GM23338 (cell line): Measurements from ENCODE around the gene HNRNPR. TPM values are rescaled to one million over a fixed set of nuclear protein-coding genes. Genes with fewer than 3 reads are reported as not detected.

Experiments used
- ATAC-seq: fragments of 200-7000 bp; cut with Tn5 transposase; 3 replicates; pipeline ENCODE4 v1.9.1; 2020
- DNase-seq: peaks from one replicate; pipeline ENCODE4 v3.0.0-alpha.2; 2015; ENCODE audit warnings: low spot score
- H2AFZ ChIP-seq: fragments of 200-600 bp; sonication (generic); 2 replicates; pipeline ENCODE4 v1.8.0; 2016; ENCODE audit warnings: antibody characterized with exemption, mild to moderate bottlenecking, moderate library complexity
- H3F3A ChIP-seq: fragments of 200-600 bp; sonication (generic); replicated peaks from 2 replicates; pipeline ENCODE4 v1.8.0; 2017; ENCODE audit warnings: antibody characterized with exemption, mixed run types, low read depth
- H3K27ac ChIP-seq: fragments of 200-600 bp; sonication (generic); 2 replicates; pipeline ENCODE4 v1.6.1; 2016; ENCODE audit warnings: low read depth
- H3K27me3 ChIP-seq: fragments of 200-600 bp; sonication (generic); 2 replicates; pipeline ENCODE4 v1.8.0; 2016; ENCODE audit warnings: mild to moderate bottlenecking, mixed run types, moderate library complexity; ENCODE audit not compliant: insufficient read depth
- H3K36me3 ChIP-seq: fragments of 200-600 bp; sonication (generic); 2 replicates; pipeline ENCODE4 v1.8.0; 2016; ENCODE audit warnings: mild to moderate bottlenecking; ENCODE audit not compliant: insufficient read depth
- H3K4me1 ChIP-seq: fragments of 200-600 bp; sonication (generic); 2 replicates; pipeline ENCODE4 v1.8.0; 2016; ENCODE audit warnings: mild to moderate bottlenecking, moderate library complexity; ENCODE audit not compliant: insufficient read depth
- H3K4me2 ChIP-seq: fragments of 200-600 bp; sonication (generic); 2 replicates; pipeline ENCODE4 v1.7.1; 2017; ENCODE audit warnings: mixed run types
- H3K4me3 ChIP-seq: fragments of 200-600 bp; sonication (generic); 2 replicates; pipeline ENCODE4 v1.6.1; 2016; ENCODE audit warnings: mixed run types
- H3K79me2 ChIP-seq: fragments of 200-600 bp; sonication (generic); replicated peaks from 2 replicates; pipeline ENCODE4 v1.8.0; 2017; ENCODE audit warnings: mild to moderate bottlenecking; ENCODE audit not compliant: insufficient read depth
- H3K9me2 ChIP-seq: fragments of 200-600 bp; sonication (generic); 2 replicates; pipeline ENCODE4 v1.8.0; 2017; ENCODE audit not compliant: insufficient read depth
- H4K20me1 ChIP-seq: fragments of 200-600 bp; sonication (generic); replicated peaks from 2 replicates; pipeline ENCODE4 v1.8.0; 2017; ENCODE audit warnings: mild to moderate bottlenecking; ENCODE audit not compliant: insufficient read depth
- H3K27ac Mint-ChIP-seq: 2 replicates; pipeline ENCODE4 v1.8.0; 2020; ENCODE audit warnings: inconsistent platforms, mild to moderate bottlenecking, moderate library complexity, mixed read lengths
- H3K27me3 Mint-ChIP-seq: 3 replicates; pipeline ENCODE4 v1.8.0; 2022; ENCODE audit warnings: low read depth, mild to moderate bottlenecking, moderate library complexity, mixed read lengths, inconsistent platforms; ENCODE audit not compliant: insufficient read depth, poor library complexity
- H3K36me3 Mint-ChIP-seq: 3 replicates; pipeline ENCODE4 v1.8.0; 2021; ENCODE audit warnings: low read depth, mild to moderate bottlenecking, inconsistent platforms, moderate library complexity, mixed read lengths
- H3K4me1 Mint-ChIP-seq: 3 replicates; pipeline ENCODE4 v1.8.0; 2020; ENCODE audit warnings: mild to moderate bottlenecking, inconsistent platforms, mixed read lengths
- H3K4me3 Mint-ChIP-seq: 3 replicates; pipeline ENCODE4 v1.8.0; 2021; ENCODE audit warnings: moderate library complexity, mild to moderate bottlenecking, inconsistent platforms, mixed read lengths
- H3K9me3 Mint-ChIP-seq: 3 replicates; pipeline ENCODE4 v1.8.0; 2020; ENCODE audit warnings: moderate library complexity, mild to moderate bottlenecking, inconsistent platforms, mixed read lengths
- CREB1 ChIP-seq: fragments of 250-450 bp; sonication (Bioruptor Pico); IDR thresholded peaks from 2 replicates; pipeline ENCODE4 v1.5.0; 2020; ENCODE audit warnings: low read depth, mild to moderate bottlenecking, moderate library complexity
- EZH2 ChIP-seq: fragments of 200-600 bp; sonication (generic); IDR thresholded peaks from one replicate; pipeline ENCODE4 v1.8.0; 2017; ENCODE audit warnings: antibody characterized with exemption, mild to moderate bottlenecking, low read depth; ENCODE audit not compliant: unreplicated experiment
- EZH2phosphoT487 ChIP-seq: fragments of 200-600 bp; sonication (generic); IDR thresholded peaks from one replicate; pipeline ENCODE4 v1.8.1; 2018; ENCODE audit warnings: antibody characterized with exemption; ENCODE audit not compliant: unreplicated experiment
- JUNB ChIP-seq: IDR thresholded peaks from one replicate; pipeline ENCODE4 v1.6.1; 2016; ENCODE audit warnings: antibody characterized with exemption; ENCODE audit not compliant: unreplicated experiment
- NANOG ChIP-seq: IDR thresholded peaks from 2 replicates; pipeline ENCODE4 v1.6.1; 2016; ENCODE audit warnings: antibody characterized with exemption, borderline replicate concordance
- POLR2AphosphoS5 ChIP-seq: IDR thresholded peaks from 2 replicates; pipeline ENCODE4 v1.6.1; 2016; ENCODE audit warnings: antibody characterized with exemption, low read depth
- STAT1 ChIP-seq: IDR thresholded peaks from one replicate; pipeline ENCODE4 v1.6.1; 2016; ENCODE audit warnings: antibody characterized with exemption; ENCODE audit not compliant: unreplicated experiment
- ZNF114 ChIP-seq: fragments of 250-450 bp; sonication (Bioruptor Pico); IDR thresholded peaks from 2 replicates; pipeline ENCODE4 v1.5.0; 2020; ENCODE audit warnings: mild to moderate bottlenecking, moderate library complexity
- ZNF331 ChIP-seq: fragments of 250-450 bp; sonication (Bioruptor Pico); IDR thresholded peaks from 2 replicates; pipeline ENCODE4 v1.5.0; 2020; ENCODE audit warnings: low read depth, mild to moderate bottlenecking, moderate library complexity
- polyA plus RNA-seq: library from polyadenylated mRNA; unstranded; fragments of >200 nt; fragmentation: Nextera tagmentation; extraction: Ambion mirVana; gene quantifications from 2 replicates; pipeline ENCODE4 v1.2.1, GENCODE V29; 2016
- total RNA-seq: library from RNA; depleted of rRNA; stranded (reverse); fragments of >200 nt; shearing (Covaris generic); gene quantifications from 2 replicates; pipeline ENCODE4 v1.2.3, GENCODE V29; 2014
- TF ChIP-seq, protein P1 (sequence below): fragments of 250-450 bp; sonication (Bioruptor Pico); IDR thresholded peaks from 2 replicates; pipeline ENCODE4 v1.5.0; 2020; ENCODE audit warnings: mild to moderate bottlenecking, moderate library complexity
- TF ChIP-seq, protein P2 (sequence below): IDR thresholded peaks from one replicate; pipeline ENCODE4 v1.6.1; 2018; ENCODE audit warnings: antibody characterized with exemption; ENCODE audit not compliant: unreplicated experiment
- TF ChIP-seq, protein P3 (sequence below), 2 experiments: fragments of 200-600 bp in 1 of 2; sonication (generic) in 1 of 2; conservative IDR thresholded peaks; 2 replicates each; pipeline versions ENCODE4 v1.5.1 to v1.6.1; 2016 to 2017; ENCODE audit warnings: antibody characterized with exemption in 2 of 2, low read depth in 2 of 2, mild to moderate bottlenecking in 2 of 2, moderate library complexity in 1 of 2
- TF ChIP-seq, protein P4 (sequence below): IDR thresholded peaks from 2 replicates; pipeline ENCODE4 v1.6.1; 2016; ENCODE audit warnings: antibody characterized with exemption

The HNRNPR gene
- total and polyA plus RNA-seq, 2 experiments from 2014 or later, result 147 to 200 TPM

DNA sequence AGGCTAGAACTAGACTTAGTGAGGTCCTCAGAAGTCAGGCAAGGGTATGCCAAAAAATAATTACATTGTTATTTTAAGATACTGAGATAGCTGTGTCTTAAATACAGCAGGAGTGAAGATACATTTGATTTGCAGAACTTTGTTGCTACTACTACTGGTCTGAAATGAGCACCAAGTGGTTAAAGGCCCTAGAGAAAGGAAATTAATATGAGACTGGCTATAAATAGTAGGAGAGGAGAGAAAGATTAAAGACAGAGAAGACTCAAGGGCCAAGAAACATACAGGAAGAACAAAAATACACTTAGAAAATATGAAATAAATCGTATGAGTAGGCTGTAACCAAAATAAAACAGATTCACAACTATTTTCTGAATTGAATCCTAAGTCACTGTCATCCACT lies 21.3 kb downstream of the HNRNPR start:
- peaks cover 60% of the 10 kb centered on the region for H3K36me3 ChIP-seq
- no peak overlapping the region for H3K27ac Mint-ChIP-seq
- no peak overlapping the region for H3K4me3 ChIP-seq
- H3K27me3 ChIP-seq, result no peaks in the 10 kb centered on the region
- H3K9me3 Mint-ChIP-seq, result no peaks in the 10 kb centered on the region
- no peak for ATAC-seq
- no peak overlapping the region for H3K4me2 ChIP-seq
- DNase-seq, result no peak
- no peak overlapping the region for H2AFZ ChIP-seq
- H3K79me2 ChIP-seq, result peaks cover 71% of the 10 kb centered on the region
- H3K4me1 Mint-ChIP-seq, result no peaks in the 10 kb centered on the region
- peaks cover 62% of the 10 kb centered on the region for H4K20me1 ChIP-seq
- H3K27ac ChIP-seq, result no peak overlapping the region
- no peaks in the 10 kb centered on the region; the same call in 1 of the 2 replicates for H3F3A ChIP-seq
- no peaks in the 10 kb centered on the region for H3K9me2 ChIP-seq
- peaks cover 2% of the 10 kb centered on the region for H3K27me3 Mint-ChIP-seq
- TF ChIP-seq, protein P1, sequence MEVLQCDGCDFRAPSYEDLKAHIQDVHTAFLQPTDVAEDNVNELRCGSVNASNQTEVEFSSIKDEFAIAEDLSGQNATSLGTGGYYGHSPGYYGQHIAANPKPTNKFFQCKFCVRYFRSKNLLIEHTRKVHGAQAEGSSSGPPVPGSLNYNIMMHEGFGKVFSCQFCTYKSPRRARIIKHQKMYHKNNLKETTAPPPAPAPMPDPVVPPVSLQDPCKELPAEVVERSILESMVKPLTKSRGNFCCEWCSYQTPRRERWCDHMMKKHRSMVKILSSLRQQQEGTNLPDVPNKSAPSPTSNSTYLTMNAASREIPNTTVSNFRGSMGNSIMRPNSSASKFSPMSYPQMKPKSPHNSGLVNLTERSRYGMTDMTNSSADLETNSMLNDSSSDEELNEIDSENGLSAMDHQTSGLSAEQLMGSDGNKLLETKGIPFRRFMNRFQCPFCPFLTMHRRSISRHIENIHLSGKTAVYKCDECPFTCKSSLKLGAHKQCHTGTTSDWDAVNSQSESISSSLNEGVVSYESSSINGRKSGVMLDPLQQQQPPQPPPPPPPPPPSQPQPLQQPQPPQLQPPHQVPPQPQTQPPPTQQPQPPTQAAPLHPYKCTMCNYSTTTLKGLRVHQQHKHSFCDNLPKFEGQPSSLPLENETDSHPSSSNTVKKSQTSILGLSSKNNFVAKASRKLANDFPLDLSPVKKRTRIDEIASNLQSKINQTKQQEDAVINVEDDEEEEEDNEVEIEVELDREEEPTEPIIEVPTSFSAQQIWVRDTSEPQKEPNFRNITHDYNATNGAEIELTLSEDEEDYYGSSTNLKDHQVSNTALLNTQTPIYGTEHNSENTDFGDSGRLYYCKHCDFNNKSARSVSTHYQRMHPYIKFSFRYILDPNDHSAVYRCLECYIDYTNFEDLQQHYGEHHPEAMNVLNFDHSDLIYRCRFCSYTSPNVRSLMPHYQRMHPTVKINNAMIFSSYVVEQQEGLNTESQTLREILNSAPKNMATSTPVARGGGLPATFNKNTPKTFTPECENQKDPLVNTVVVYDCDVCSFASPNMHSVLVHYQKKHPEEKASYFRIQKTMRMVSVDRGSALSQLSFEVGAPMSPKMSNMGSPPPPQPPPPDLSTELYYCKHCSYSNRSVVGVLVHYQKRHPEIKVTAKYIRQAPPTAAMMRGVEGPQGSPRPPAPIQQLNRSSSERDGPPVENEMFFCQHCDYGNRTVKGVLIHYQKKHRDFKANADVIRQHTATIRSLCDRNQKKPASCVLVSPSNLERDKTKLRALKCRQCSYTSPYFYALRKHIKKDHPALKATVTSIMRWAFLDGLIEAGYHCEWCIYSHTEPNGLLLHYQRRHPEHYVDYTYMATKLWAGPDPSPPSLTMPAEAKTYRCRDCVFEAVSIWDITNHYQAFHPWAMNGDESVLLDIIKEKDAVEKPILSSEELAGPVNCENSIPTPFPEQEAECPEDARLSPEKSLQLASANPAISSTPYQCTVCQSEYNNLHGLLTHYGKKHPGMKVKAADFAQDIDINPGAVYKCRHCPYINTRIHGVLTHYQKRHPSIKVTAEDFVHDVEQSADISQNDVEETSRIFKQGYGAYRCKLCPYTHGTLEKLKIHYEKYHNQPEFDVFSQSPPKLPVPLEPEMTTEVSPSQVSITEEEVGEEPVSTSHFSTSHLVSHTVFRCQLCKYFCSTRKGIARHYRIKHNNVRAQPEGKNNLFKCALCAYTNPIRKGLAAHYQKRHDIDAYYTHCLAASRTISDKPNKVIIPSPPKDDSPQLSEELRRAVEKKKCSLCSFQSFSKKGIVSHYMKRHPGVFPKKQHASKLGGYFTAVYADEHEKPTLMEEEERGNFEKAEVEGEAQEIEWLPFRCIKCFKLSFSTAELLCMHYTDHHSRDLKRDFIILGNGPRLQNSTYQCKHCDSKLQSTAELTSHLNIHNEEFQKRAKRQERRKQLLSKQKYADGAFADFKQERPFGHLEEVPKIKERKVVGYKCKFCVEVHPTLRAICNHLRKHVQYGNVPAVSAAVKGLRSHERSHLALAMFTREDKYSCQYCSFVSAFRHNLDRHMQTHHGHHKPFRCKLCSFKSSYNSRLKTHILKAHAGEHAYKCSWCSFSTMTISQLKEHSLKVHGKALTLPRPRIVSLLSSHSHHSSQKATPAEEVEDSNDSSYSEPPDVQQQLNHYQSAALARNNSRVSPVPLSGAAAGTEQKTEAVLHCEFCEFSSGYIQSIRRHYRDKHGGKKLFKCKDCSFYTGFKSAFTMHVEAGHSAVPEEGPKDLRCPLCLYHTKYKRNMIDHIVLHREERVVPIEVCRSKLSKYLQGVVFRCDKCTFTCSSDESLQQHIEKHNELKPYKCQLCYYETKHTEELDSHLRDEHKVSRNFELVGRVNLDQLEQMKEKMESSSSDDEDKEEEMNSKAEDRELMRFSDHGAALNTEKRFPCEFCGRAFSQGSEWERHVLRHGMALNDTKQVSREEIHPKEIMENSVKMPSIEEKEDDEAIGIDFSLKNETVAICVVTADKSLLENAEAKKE (CRISPR knock-in tag), result no peak
- no peak for TF ChIP-seq ZNF114
- TF ChIP-seq CREB1, result no peak
- TF ChIP-seq POLR2AphosphoS5, result no peak
- no peak for TF ChIP-seq NANOG
- TF ChIP-seq STAT1, result no peak
- TF ChIP-seq, protein P2, sequence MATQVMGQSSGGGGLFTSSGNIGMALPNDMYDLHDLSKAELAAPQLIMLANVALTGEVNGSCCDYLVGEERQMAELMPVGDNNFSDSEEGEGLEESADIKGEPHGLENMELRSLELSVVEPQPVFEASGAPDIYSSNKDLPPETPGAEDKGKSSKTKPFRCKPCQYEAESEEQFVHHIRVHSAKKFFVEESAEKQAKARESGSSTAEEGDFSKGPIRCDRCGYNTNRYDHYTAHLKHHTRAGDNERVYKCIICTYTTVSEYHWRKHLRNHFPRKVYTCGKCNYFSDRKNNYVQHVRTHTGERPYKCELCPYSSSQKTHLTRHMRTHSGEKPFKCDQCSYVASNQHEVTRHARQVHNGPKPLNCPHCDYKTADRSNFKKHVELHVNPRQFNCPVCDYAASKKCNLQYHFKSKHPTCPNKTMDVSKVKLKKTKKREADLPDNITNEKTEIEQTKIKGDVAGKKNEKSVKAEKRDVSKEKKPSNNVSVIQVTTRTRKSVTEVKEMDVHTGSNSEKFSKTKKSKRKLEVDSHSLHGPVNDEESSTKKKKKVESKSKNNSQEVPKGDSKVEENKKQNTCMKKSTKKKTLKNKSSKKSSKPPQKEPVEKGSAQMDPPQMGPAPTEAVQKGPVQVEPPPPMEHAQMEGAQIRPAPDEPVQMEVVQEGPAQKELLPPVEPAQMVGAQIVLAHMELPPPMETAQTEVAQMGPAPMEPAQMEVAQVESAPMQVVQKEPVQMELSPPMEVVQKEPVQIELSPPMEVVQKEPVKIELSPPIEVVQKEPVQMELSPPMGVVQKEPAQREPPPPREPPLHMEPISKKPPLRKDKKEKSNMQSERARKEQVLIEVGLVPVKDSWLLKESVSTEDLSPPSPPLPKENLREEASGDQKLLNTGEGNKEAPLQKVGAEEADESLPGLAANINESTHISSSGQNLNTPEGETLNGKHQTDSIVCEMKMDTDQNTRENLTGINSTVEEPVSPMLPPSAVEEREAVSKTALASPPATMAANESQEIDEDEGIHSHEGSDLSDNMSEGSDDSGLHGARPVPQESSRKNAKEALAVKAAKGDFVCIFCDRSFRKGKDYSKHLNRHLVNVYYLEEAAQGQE, result no peak
- no peak for TF ChIP-seq ZNF331 (CRISPR knock-in tag)
- no peak for TF ChIP-seq EZH2
- TF ChIP-seq, protein P3, sequence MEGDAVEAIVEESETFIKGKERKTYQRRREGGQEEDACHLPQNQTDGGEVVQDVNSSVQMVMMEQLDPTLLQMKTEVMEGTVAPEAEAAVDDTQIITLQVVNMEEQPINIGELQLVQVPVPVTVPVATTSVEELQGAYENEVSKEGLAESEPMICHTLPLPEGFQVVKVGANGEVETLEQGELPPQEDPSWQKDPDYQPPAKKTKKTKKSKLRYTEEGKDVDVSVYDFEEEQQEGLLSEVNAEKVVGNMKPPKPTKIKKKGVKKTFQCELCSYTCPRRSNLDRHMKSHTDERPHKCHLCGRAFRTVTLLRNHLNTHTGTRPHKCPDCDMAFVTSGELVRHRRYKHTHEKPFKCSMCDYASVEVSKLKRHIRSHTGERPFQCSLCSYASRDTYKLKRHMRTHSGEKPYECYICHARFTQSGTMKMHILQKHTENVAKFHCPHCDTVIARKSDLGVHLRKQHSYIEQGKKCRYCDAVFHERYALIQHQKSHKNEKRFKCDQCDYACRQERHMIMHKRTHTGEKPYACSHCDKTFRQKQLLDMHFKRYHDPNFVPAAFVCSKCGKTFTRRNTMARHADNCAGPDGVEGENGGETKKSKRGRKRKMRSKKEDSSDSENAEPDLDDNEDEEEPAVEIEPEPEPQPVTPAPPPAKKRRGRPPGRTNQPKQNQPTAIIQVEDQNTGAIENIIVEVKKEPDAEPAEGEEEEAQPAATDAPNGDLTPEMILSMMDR (conservative IDR thresholded peaks at IDR 0.05; ENCODE audit: low read depth in 2 of 2), result no peak
- no peak for TF ChIP-seq JUNB
- TF ChIP-seq, protein P4, sequence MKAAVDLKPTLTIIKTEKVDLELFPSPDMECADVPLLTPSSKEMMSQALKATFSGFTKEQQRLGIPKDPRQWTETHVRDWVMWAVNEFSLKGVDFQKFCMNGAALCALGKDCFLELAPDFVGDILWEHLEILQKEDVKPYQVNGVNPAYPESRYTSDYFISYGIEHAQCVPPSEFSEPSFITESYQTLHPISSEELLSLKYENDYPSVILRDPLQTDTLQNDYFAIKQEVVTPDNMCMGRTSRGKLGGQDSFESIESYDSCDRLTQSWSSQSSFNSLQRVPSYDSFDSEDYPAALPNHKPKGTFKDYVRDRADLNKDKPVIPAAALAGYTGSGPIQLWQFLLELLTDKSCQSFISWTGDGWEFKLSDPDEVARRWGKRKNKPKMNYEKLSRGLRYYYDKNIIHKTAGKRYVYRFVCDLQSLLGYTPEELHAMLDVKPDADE, result no peak
- no peak for TF ChIP-seq EZH2phosphoT487
- no peaks in the 10 kb centered on the region for H3K4me1 ChIP-seq
- H3K4me3 Mint-ChIP-seq, result no peak overlapping the region
- peaks cover 65% of the 10 kb centered on the region for H3K36me3 Mint-ChIP-seq
